Epithelial cell of proximal tubule (primary cell): ENCODE data around the gene DOK7. TPM values are rescaled to one million over a fixed set of nuclear protein-coding genes. Genes with fewer than 3 reads are reported as not detected.
A peak's percentile ranks its signal among the peaks of the same experiment; 100 is the strongest.

ENCODE experiments used
- DNase-seq: peaks from one replicate; pipeline ENCODE4 v3.0.0-alpha.2; 2011; ENCODE audit warnings: low read depth
- H3K4me3 ChIP-seq: 2 replicates; pipeline ENCODE4 v1.5.1; 2011; ENCODE audit warnings: low read depth, mild to moderate bottlenecking, low read length
- CTCF ChIP-seq: conservative IDR thresholded peaks from 2 replicates; pipeline ENCODE4 v1.5.1; 2012; ENCODE audit warnings: low read depth, mild to moderate bottlenecking, low read length
- total RNA-seq: library from RNA; depleted of rRNA; stranded (reverse); fragments of >200 nt; gene quantifications from 2 replicates; pipeline ENCODE4 v1.2.3, GENCODE V29; 2015

Gene DOK7
- total RNA-seq, 1 donor from 2014 or later = 0.81 TPM

GRCh38 chr4:3477750-3478430, 14.8 kb downstream of the DOK7 start:
- H3K4me3 ChIP-seq = no peak overlapping the region
- no peak for DNase-seq
- TF ChIP-seq CTCF = no peak

GRCh38 chr4:3478446-3479357, 15.6 kb downstream of the DOK7 start:
- no peak overlapping the region for H3K4me3 ChIP-seq
- no peak for DNase-seq
- no peak for TF ChIP-seq CTCF

- TF ChIP-seq CTCF = no peak
- H3K4me3 ChIP-seq = no peak overlapping the region
- no peak for DNase-seq
These were observed 16.4 kb downstream of the DOK7 start for GRCh38 chr4:3479358-3480101.

- DNase-seq = no peak
- no peak overlapping the region for H3K4me3 ChIP-seq
- TF ChIP-seq CTCF = peak; percentile 98
These were observed 17.5 kb downstream of the DOK7 start for GRCh38 chr4:3480528-3481112.

GRCh38 chr4:3481113-3481531, 18.0 kb downstream of the DOK7 start:
- TF ChIP-seq CTCF = no peak
- DNase-seq = no peak
- no peak overlapping the region for H3K4me3 ChIP-seq

GRCh38 chr4:3481783-3482393, 18.8 kb downstream of the DOK7 start:
- H3K4me3 ChIP-seq = no peak overlapping the region
- TF ChIP-seq CTCF = no peak
- no peak for DNase-seq
